Measurements from ENCODE around the gene HSPG2.
"Not testable (repeated sequence)": the region's sequence is repeated elsewhere in the genome, so short reads cannot be mapped to it uniquely, and the experiment has no call there.

The HSPG2 gene

GRCh38 chr1:21924503-21925005 is 12.6 kb downstream of the HSPG2 start:
- Histone ChIP-seq H3K4me1 (ENCODE audit: insufficient read depth, poor library complexity, severe bottlenecking) (peaks cover 4% of the 10 kb centered on the region), H3K27me3 (ENCODE audit: insufficient read depth, poor library complexity, severe bottlenecking) (no peaks in the 10 kb centered on the region), H3K36me3 (ENCODE audit: low read depth) (no peaks in the 10 kb centered on the region), H3K27ac (ENCODE audit: poor library complexity, severe bottlenecking) (no peak overlapping the region), H3K4me3 (ENCODE audit: severe bottlenecking) (no peak overlapping the region), H3K9me3 (ENCODE audit: severe bottlenecking) (no peaks in the 10 kb centered on the region)
- no peak for DNase-seq (ENCODE audit: low spot score)
- no peak for TF ChIP-seq CTCF (IDR thresholded peaks at IDR 0.05; ENCODE audit: poor library complexity, severe bottlenecking)
- ATAC-seq (ENCODE audit: low read depth): no peak

GRCh38 chr1:21922090-21923013 is 14.8 kb downstream of the HSPG2 start:
- Histone ChIP-seq H3K36me3 (ENCODE audit: low read depth) (peaks cover 9% of the 10 kb centered on the region), H3K4me1 (ENCODE audit: insufficient read depth, poor library complexity, severe bottlenecking) (peaks cover 7% of the 10 kb centered on the region), H3K4me3 (ENCODE audit: severe bottlenecking) (no peak overlapping the region), H3K27ac (ENCODE audit: poor library complexity, severe bottlenecking) (no peak overlapping the region), H3K27me3 (ENCODE audit: insufficient read depth, poor library complexity, severe bottlenecking) (no peaks in the 10 kb centered on the region), H3K9me3 (ENCODE audit: severe bottlenecking) (no peaks in the 10 kb centered on the region)
- no peak for ATAC-seq (ENCODE audit: low read depth)
- no peak for DNase-seq (ENCODE audit: low spot score)
- no peak for TF ChIP-seq CTCF (IDR thresholded peaks at IDR 0.05; ENCODE audit: poor library complexity, severe bottlenecking)

- H3K4me3 ChIP-seq (ENCODE audit: severe bottlenecking): no peak overlapping the region
- peaks cover 9% of the 10 kb centered on the region for H3K36me3 ChIP-seq (ENCODE audit: low read depth)
- H3K27ac ChIP-seq (ENCODE audit: poor library complexity, severe bottlenecking): no peak overlapping the region
- no peak for ATAC-seq (ENCODE audit: low read depth)
- no peak for DNase-seq (ENCODE audit: low spot score)
- H3K27me3 ChIP-seq (ENCODE audit: insufficient read depth, poor library complexity, severe bottlenecking): no peaks in the 10 kb centered on the region
- H3K4me1 ChIP-seq (ENCODE audit: insufficient read depth, poor library complexity, severe bottlenecking): peaks cover 7% of the 10 kb centered on the region
- H3K9me3 ChIP-seq (ENCODE audit: severe bottlenecking): no peaks in the 10 kb centered on the region
- no peak for TF ChIP-seq CTCF (IDR thresholded peaks at IDR 0.05; ENCODE audit: poor library complexity, severe bottlenecking)
Observed at GRCh38 chr1:21921100-21921875, 15.8 kb downstream of the HSPG2 start.

GRCh38 chr1:21919520-21919919 is 17.6 kb downstream of the HSPG2 start:
- peak; percentile 63; the same call in 2 of the 3 replicates for ATAC-seq (ENCODE audit: low read depth)

GRCh38 chr1:21917239-21917631 is 19.9 kb downstream of the HSPG2 start:
- H3K4me1 ChIP-seq (ENCODE audit: insufficient read depth, poor library complexity, severe bottlenecking); H3K27ac ChIP-seq (ENCODE audit: poor library complexity, severe bottlenecking); H3K4me3 ChIP-seq (ENCODE audit: severe bottlenecking); ATAC-seq (ENCODE audit: low read depth); H3K27me3 ChIP-seq (ENCODE audit: insufficient read depth, poor library complexity, severe bottlenecking); H3K36me3 ChIP-seq (ENCODE audit: low read depth); H3K9me3 ChIP-seq (ENCODE audit: severe bottlenecking); DNase-seq (ENCODE audit: low spot score): not testable (repeated sequence)

More at GRCh38 chr1:21919520-21919919, 17.6 kb downstream of the HSPG2 start:
- Histone ChIP-seq H3K27me3 (ENCODE audit: insufficient read depth, poor library complexity, severe bottlenecking) (no peaks in the 10 kb centered on the region), H3K4me1 (ENCODE audit: insufficient read depth, poor library complexity, severe bottlenecking) (peaks cover 7% of the 10 kb centered on the region), H3K27ac (ENCODE audit: poor library complexity, severe bottlenecking) (no peak overlapping the region), H3K4me3 (ENCODE audit: severe bottlenecking) (no peak overlapping the region), H3K9me3 (ENCODE audit: severe bottlenecking) (no peaks in the 10 kb centered on the region), H3K36me3 (ENCODE audit: low read depth) (peaks cover 9% of the 10 kb centered on the region)
- DNase-seq (ENCODE audit: low spot score): no peak
- TF ChIP-seq CTCF (IDR thresholded peaks at IDR 0.05; ENCODE audit: poor library complexity, severe bottlenecking): no peak
